ENCODE measurements around the gene OIT3.

OIT3 gene

GRCh38 chr10:72946963-72947362 lies 53.4 kb downstream of the OIT3 start:
- no peak for DNase-seq (ENCODE audit: low read depth)
- TF ChIP-seq CTCF (IDR thresholded peaks at IDR 0.05; ENCODE audit: low read length, missing control alignments): no peak
- H3K4me3 ChIP-seq (replicated peaks; ENCODE audit: low read depth, low read length): no peak overlapping the region

- DNase-seq (ENCODE audit: low read depth): no peak
- no peak for TF ChIP-seq CTCF (IDR thresholded peaks at IDR 0.05; ENCODE audit: low read length, missing control alignments)
- H3K4me3 ChIP-seq (replicated peaks; ENCODE audit: low read depth, low read length): no peak overlapping the region
Measured at GRCh38 chr10:72948762-72949161, 55.2 kb downstream of the OIT3 start.

- no peak for DNase-seq (ENCODE audit: low read depth)
- H3K4me3 ChIP-seq (replicated peaks; ENCODE audit: low read depth, low read length): no peak overlapping the region
- TF ChIP-seq CTCF (IDR thresholded peaks at IDR 0.05; ENCODE audit: low read length, missing control alignments): no peak
Measured at GRCh38 chr10:72951760-72952159, 58.2 kb downstream of the OIT3 start.

GRCh38 chr10:72952189-72952588 lies 58.6 kb downstream of the OIT3 start:
- DNase-seq (ENCODE audit: low read depth): no peak
- no peak overlapping the region for H3K4me3 ChIP-seq (replicated peaks; ENCODE audit: low read depth, low read length)
- TF ChIP-seq CTCF (IDR thresholded peaks at IDR 0.05; ENCODE audit: low read length, missing control alignments): no peak

GRCh38 chr10:72952642-72953158 lies 59.2 kb downstream of the OIT3 start:
- no peak overlapping the region for H3K4me3 ChIP-seq (replicated peaks; ENCODE audit: low read depth, low read length)
- no peak for DNase-seq (ENCODE audit: low read depth)
- TF ChIP-seq CTCF (IDR thresholded peaks at IDR 0.05; ENCODE audit: low read length, missing control alignments): no peak

GRCh38 chr10:72953687-72954086 lies 60.1 kb downstream of the OIT3 start:
- no peak for DNase-seq (ENCODE audit: low read depth)

More at GRCh38 chr10:72953687-72954086, 60.1 kb downstream of the OIT3 start:
- TF ChIP-seq CTCF (IDR thresholded peaks at IDR 0.05; ENCODE audit: low read length, missing control alignments): no peak
- H3K4me3 ChIP-seq (replicated peaks; ENCODE audit: low read depth, low read length): no peak overlapping the region
